ENCODE measurements around the gene ARAP1.

ARAP1 gene

GRCh38 chr11:72703267-72704008 is 48.8 kb downstream of the ARAP1 start:
- no peak for FAIRE-seq
- DNase-seq (ENCODE audit: insufficient read length, low spot score): no peak
- no peak for TF ChIP-seq POLR2A (IDR thresholded peaks at IDR 0.05; ENCODE audit: low read depth, low read length)
- no peak for TF ChIP-seq POLR2AphosphoS5 (IDR thresholded peaks at IDR 0.05; ENCODE audit: low read depth, low read length)
- no peak for TF ChIP-seq POU2F2 (IDR thresholded peaks at IDR 0.05; ENCODE audit: low read depth, low read length)
- TF ChIP-seq TAF1 (IDR thresholded peaks at IDR 0.05; ENCODE audit: low read depth, low read length): no peak

DNA sequence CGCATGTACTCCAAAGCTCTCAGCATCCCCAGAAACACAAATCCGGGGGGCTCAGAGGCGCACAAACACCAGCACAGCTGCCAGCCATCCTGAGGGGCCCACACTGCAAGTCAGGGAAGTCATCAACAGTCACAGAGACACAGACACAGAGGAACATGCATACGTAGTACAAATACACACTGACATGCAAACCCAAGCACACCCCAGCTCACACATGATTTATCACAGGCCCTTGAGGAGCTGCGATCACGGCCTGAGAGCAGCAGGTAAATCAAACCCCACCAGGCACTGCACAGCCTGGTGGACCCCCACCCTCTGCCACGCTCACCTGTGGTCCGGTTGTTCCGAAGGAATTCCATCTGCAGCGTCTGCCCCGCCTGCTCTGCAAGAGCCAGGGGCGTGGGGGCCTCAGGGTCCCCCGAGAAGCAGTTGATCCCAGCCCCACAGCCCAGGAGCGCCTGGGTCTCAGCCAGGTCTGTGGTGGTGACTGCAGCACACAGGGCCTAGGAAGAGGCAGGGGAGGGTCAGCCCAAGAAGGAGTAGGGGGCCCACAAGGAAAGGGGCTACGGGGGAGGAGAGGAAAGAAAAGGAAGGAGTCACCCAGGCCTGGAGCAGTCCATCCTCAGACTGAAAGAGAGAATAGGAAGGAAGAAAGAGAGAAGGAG is 49.5 kb downstream of the ARAP1 start:
- TF ChIP-seq POLR2A (IDR thresholded peaks at IDR 0.05; ENCODE audit: low read depth, low read length): no peak
- no peak for TF ChIP-seq POU2F2 (IDR thresholded peaks at IDR 0.05; ENCODE audit: low read depth, low read length)
- TF ChIP-seq TAF1 (IDR thresholded peaks at IDR 0.05; ENCODE audit: low read depth, low read length): no peak
- no peak for TF ChIP-seq SPI1 (IDR thresholded peaks at IDR 0.05; ENCODE audit: low read depth, low read length)
- no peak for TF ChIP-seq POLR2AphosphoS5 (IDR thresholded peaks at IDR 0.05; ENCODE audit: low read depth, low read length)
- TF ChIP-seq PAX5 (IDR thresholded peaks at IDR 0.05; ENCODE audit: insufficient read depth, low read length, severe bottlenecking): no peak
- no peak for FAIRE-seq

GRCh38 chr11:72702096-72702495 is 50.1 kb downstream of the ARAP1 start:
- DNase-seq (ENCODE audit: insufficient read length, low spot score): no peak
- FAIRE-seq: no peak
- TF ChIP-seq POLR2A (IDR thresholded peaks at IDR 0.05; ENCODE audit: low read depth, low read length): no peak
- TF ChIP-seq TAF1 (IDR thresholded peaks at IDR 0.05; ENCODE audit: low read depth, low read length): no peak
- TF ChIP-seq PAX5 (IDR thresholded peaks at IDR 0.05; ENCODE audit: insufficient read depth, low read length, severe bottlenecking): no peak
- TF ChIP-seq POU2F2 (IDR thresholded peaks at IDR 0.05; ENCODE audit: low read depth, low read length): no peak
- no peak for TF ChIP-seq POLR2AphosphoS5 (IDR thresholded peaks at IDR 0.05; ENCODE audit: low read depth, low read length)
- no peak for TF ChIP-seq SPI1 (IDR thresholded peaks at IDR 0.05; ENCODE audit: low read depth, low read length)

More for the DNA sequence above, 49.5 kb downstream of the ARAP1 start:
- no peak for DNase-seq (ENCODE audit: insufficient read length, low spot score)

DNA sequence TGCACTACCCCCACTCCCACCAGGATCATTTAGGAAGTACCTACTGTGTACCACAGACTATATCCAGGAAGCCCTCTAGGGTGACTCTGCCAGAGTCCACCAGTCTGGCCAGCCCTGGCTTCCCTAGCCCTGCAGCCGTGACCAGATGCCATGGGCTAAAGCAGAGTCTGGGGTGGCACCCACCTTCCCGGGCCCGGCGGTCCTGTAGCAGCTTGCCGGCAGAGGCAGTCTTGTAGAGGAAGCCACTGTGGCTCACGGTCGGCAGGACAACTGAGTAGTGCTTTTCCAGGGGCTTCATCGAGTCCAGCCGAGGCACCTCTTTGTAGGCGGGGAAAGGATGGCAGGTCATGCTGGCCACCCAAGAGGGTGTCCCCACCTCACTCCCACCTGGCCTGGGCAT is 50.7 kb downstream of the ARAP1 start:
- DNase-seq (ENCODE audit: insufficient read length, low spot score): no peak
- no peak for FAIRE-seq
- no peak for TF ChIP-seq SPI1 (IDR thresholded peaks at IDR 0.05; ENCODE audit: low read depth, low read length)
- no peak for TF ChIP-seq POLR2A (IDR thresholded peaks at IDR 0.05; ENCODE audit: low read depth, low read length)
- TF ChIP-seq TAF1 (IDR thresholded peaks at IDR 0.05; ENCODE audit: low read depth, low read length): no peak
- TF ChIP-seq PAX5 (IDR thresholded peaks at IDR 0.05; ENCODE audit: insufficient read depth, low read length, severe bottlenecking): no peak
- no peak for TF ChIP-seq POU2F2 (IDR thresholded peaks at IDR 0.05; ENCODE audit: low read depth, low read length)
- TF ChIP-seq POLR2AphosphoS5 (IDR thresholded peaks at IDR 0.05; ENCODE audit: low read depth, low read length): no peak

DNA sequence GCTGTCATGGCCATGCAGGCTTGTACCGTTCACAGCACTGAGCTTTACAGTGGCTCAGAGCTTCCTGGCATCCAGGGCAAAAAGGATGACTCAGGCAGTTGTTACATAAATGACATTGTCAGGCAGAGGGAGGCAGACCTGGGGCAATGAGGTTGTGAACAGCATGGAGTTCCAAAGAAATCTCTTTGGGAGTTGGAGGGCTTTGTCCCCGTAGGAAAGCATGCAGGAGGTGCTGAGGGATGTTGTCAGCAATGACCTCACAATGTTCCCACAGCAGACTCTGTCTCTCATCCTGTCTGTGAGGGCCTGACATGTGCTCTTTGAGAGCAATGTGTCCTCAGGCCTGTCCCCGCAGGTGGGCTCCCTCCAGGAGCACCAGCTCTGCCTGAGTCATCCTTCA is 52.1 kb downstream of the ARAP1 start:
- FAIRE-seq (no peak), DNase-seq (ENCODE audit: insufficient read length, low spot score) (no peak)
- TF ChIP-seq POLR2AphosphoS5 (IDR thresholded peaks at IDR 0.05; ENCODE audit: low read depth, low read length) (no peak), PAX5 (IDR thresholded peaks at IDR 0.05; ENCODE audit: insufficient read depth, low read length, severe bottlenecking) (no peak), SPI1 (IDR thresholded peaks at IDR 0.05; ENCODE audit: low read depth, low read length) (no peak), TAF1 (IDR thresholded peaks at IDR 0.05; ENCODE audit: low read depth, low read length) (no peak), POU2F2 (IDR thresholded peaks at IDR 0.05; ENCODE audit: low read depth, low read length) (no peak), POLR2A (IDR thresholded peaks at IDR 0.05; ENCODE audit: low read depth, low read length) (no peak)

DNA sequence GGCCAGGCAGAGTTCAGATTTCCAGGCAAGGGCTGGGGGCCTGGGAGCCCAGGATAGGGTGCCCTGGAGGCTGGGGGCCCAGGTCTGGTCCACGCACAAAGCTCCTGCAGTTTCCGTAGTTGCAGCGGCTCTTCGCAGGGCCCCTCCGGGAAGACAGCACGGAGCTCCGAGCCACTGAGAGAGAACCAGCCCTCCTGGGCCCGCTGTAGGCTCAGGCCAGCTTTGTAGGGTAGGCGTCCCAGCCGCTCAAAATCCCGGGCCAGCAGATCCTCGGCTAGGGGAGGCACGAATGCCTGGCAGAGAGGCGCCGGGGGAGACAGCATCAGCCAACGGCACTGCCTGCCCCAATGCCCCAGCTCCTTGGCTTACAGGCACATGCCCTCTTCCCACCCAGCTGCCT is 54.4 kb downstream of the ARAP1 start:
- TF ChIP-seq POLR2A (IDR thresholded peaks at IDR 0.05; ENCODE audit: low read depth, low read length) (no peak), TAF1 (IDR thresholded peaks at IDR 0.05; ENCODE audit: low read depth, low read length) (no peak), POLR2AphosphoS5 (IDR thresholded peaks at IDR 0.05; ENCODE audit: low read depth, low read length) (no peak), POU2F2 (IDR thresholded peaks at IDR 0.05; ENCODE audit: low read depth, low read length) (no peak), PAX5 (IDR thresholded peaks at IDR 0.05; ENCODE audit: insufficient read depth, low read length, severe bottlenecking) (no peak), SPI1 (IDR thresholded peaks at IDR 0.05; ENCODE audit: low read depth, low read length) (no peak)
- FAIRE-seq (no peak), DNase-seq (ENCODE audit: insufficient read length, low spot score) (no peak)

DNA sequence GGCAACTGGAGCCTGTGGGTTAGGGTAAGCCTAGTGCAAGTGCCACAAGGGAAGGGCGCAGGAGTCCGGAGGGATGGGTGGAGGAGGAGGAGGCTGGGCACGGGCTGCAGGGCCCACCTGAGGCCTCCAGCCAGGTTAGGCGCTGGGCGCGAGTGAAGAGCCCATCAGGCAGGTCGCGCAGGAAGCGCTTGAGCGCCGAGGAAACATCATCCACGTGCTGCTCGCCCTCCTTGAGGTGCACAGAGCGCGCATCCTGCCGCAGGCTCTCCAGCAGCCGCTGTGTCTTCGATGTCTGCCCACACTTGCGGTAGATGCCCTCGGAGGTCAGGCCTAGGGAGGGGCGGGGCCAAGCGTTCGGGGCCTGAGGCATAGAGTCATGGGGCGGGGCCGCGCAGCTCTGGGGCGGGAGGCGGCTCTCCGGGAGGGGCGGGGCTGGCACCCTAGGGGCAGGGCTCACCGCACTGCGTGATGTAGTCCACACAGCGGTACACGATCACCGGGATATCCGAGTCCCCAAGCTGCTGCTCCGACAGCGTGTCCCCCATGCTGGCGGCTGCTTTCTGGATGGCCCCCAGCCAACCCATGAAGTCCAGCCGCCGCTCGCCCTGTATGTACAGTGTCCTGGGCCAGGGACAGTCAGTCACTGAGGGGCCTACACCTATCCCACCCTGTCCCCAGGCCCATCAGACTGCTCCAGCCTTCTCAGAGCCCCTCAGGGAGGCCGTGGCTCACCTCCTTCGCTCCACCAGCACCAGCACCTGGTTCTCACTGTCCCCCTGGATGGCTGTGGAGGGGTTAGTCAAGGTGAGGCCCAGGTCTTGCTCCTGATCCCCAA is 55.1 kb downstream of the ARAP1 start:
- no peak for TF ChIP-seq POU2F2 (IDR thresholded peaks at IDR 0.05; ENCODE audit: low read depth, low read length)
- no peak for TF ChIP-seq TAF1 (IDR thresholded peaks at IDR 0.05; ENCODE audit: low read depth, low read length)
- no peak for TF ChIP-seq POLR2AphosphoS5 (IDR thresholded peaks at IDR 0.05; ENCODE audit: low read depth, low read length)
- TF ChIP-seq POLR2A (IDR thresholded peaks at IDR 0.05; ENCODE audit: low read depth, low read length): no peak
- TF ChIP-seq PAX5 (IDR thresholded peaks at IDR 0.05; ENCODE audit: insufficient read depth, low read length, severe bottlenecking): no peak
- no peak for TF ChIP-seq SPI1 (IDR thresholded peaks at IDR 0.05; ENCODE audit: low read depth, low read length)
- FAIRE-seq (no peak), DNase-seq (ENCODE audit: insufficient read length, low spot score) (no peak)

GRCh38 chr11:72695354-72695753 is 56.9 kb downstream of the ARAP1 start:
- TF ChIP-seq SPI1 (IDR thresholded peaks at IDR 0.05; ENCODE audit: low read depth, low read length): no peak
- no peak for TF ChIP-seq POU2F2 (IDR thresholded peaks at IDR 0.05; ENCODE audit: low read depth, low read length)
- TF ChIP-seq POLR2AphosphoS5 (IDR thresholded peaks at IDR 0.05; ENCODE audit: low read depth, low read length): no peak
- TF ChIP-seq POLR2A (IDR thresholded peaks at IDR 0.05; ENCODE audit: low read depth, low read length): no peak
- no peak for TF ChIP-seq TAF1 (IDR thresholded peaks at IDR 0.05; ENCODE audit: low read depth, low read length)
- TF ChIP-seq PAX5 (IDR thresholded peaks at IDR 0.05; ENCODE audit: insufficient read depth, low read length, severe bottlenecking): no peak
- DNase-seq (ENCODE audit: insufficient read length, low spot score): no peak
- no peak for FAIRE-seq
